Neural progenitor cell (in vitro differentiated cells): ENCODE data around the gene LARP1. TPM values are rescaled to one million over a fixed set of nuclear protein-coding genes. Genes with fewer than 3 reads are reported as not detected.
A peak's percentile ranks its signal among the peaks of the same experiment; 100 is the strongest.

Experiments
- DNase-seq: peaks from one replicate; pipeline ENCODE4 v3.0.0-alpha.2; 2016; ENCODE audit warnings: low spot score
- H2AFZ ChIP-seq: fragments of 200-600 bp; sonication (generic); replicated peaks from 2 replicates; pipeline ENCODE4 v1.6.1; 2016; ENCODE audit warnings: antibody characterized with exemption
- H3F3A ChIP-seq: fragments of 200-600 bp; sonication (generic); 2 replicates; pipeline ENCODE4 v1.6.1; 2016; ENCODE audit warnings: antibody characterized with exemption, low read depth
- H3K27ac ChIP-seq: fragments of 200-600 bp; sonication (generic); 2 replicates; pipeline ENCODE4 v1.5.1; 2016; ENCODE audit warnings: mild to moderate bottlenecking
- H3K27me3 ChIP-seq: fragments of 200-600 bp; sonication (generic); 2 replicates; pipeline ENCODE4 v1.6.1; 2016; ENCODE audit warnings: mild to moderate bottlenecking, moderate library complexity
- H3K36me3 ChIP-seq: fragments of 200-600 bp; sonication (generic); 2 replicates; pipeline ENCODE4 v1.5.1; 2016
- H3K4me1 ChIP-seq: fragments of 200-600 bp; sonication (generic); 2 replicates; pipeline ENCODE4 v1.6.1; 2016; ENCODE audit warnings: mixed run types
- H3K4me2 ChIP-seq: fragments of 200-600 bp; sonication (generic); 2 replicates; pipeline ENCODE4 v1.6.1; 2016
- H3K4me3 ChIP-seq: fragments of 200-600 bp; sonication (generic); 2 replicates; pipeline ENCODE4 v1.5.1; 2016
- H3K79me2 ChIP-seq: fragments of 200-600 bp; sonication (generic); 2 replicates; pipeline ENCODE4 v1.6.1; 2016; ENCODE audit warnings: low read depth
- H3K9ac ChIP-seq: fragments of 200-600 bp; sonication (generic); 2 replicates; pipeline ENCODE4 v1.6.1; 2016
- H3K9me3 ChIP-seq: fragments of 200-600 bp; sonication (generic); 2 replicates; pipeline ENCODE4 v1.5.1; 2016; ENCODE audit warnings: low read depth
- H4K20me1 ChIP-seq: fragments of 200-600 bp; sonication (generic); 2 replicates; pipeline ENCODE4 v1.6.1; 2016; ENCODE audit warnings: low read depth
- H3K27ac Mint-ChIP-seq: 3 replicates; pipeline ENCODE4 v1.8.0; 2021; ENCODE audit warnings: mixed read lengths
- H3K27me3 Mint-ChIP-seq: 2 replicates; pipeline ENCODE4 v1.8.0; 2022; ENCODE audit warnings: low read depth, mild to moderate bottlenecking, inconsistent platforms, moderate library complexity, mixed read lengths; ENCODE audit not compliant: insufficient read depth
- H3K36me3 Mint-ChIP-seq: 3 replicates; pipeline ENCODE4 v1.8.0; 2021; ENCODE audit warnings: mixed read lengths
- H3K4me1 Mint-ChIP-seq: 3 replicates; pipeline ENCODE4 v1.8.0; 2021; ENCODE audit warnings: mixed read lengths
- H3K4me3 Mint-ChIP-seq: 3 replicates; pipeline ENCODE4 v1.8.0; 2021; ENCODE audit warnings: mild to moderate bottlenecking, moderate library complexity, mixed read lengths
- H3K9me3 Mint-ChIP-seq: 3 replicates; pipeline ENCODE4 v1.8.0; 2020; ENCODE audit warnings: mixed read lengths
- EZH2 ChIP-seq: fragments of 200-600 bp; sonication (generic); IDR thresholded peaks from 2 replicates; pipeline ENCODE4 v1.6.1; 2017; ENCODE audit warnings: antibody characterized with exemption, mild to moderate bottlenecking, moderate library complexity
- EZH2phosphoT487 ChIP-seq: fragments of 200-600 bp; sonication (generic); IDR thresholded peaks from 2 replicates; pipeline ENCODE4 v1.6.1; 2017; ENCODE audit warnings: antibody characterized with exemption
- total RNA-seq: library from RNA; depleted of rRNA; stranded (reverse); fragments of >200 nt; gene quantifications from 2 replicates; pipeline ENCODE4 v1.2.3, GENCODE V29; 2015; ENCODE audit warnings: low replicate concordance
- TF ChIP-seq, protein P1 (sequence below): fragments of 200-600 bp; sonication (generic); IDR thresholded peaks from 2 replicates; pipeline ENCODE4 v1.5.1; 2017; ENCODE audit warnings: antibody characterized with exemption, mild to moderate bottlenecking

LARP1 gene
- total RNA-seq, 1 donor from 2014 or later, result 53.8 TPM

DNA sequence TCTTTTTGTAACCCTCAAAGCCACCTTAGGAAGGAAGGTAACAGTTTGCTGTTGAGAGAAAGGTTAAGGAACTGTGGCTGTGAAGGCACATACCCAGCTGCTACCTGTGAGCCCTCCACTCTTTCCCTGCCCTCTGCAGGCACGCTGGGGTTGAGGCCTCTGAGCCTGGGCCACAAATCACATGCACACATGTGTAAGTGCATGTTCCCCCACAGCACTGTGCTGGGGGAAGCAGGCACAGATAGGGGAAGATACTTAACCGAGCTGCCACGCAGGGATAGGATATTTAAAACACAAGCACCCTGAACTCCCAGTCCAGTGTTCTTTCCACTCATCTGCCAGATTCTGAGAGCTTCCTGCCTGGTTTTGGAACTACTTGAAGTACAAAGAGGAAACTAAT, 18.1 kb downstream of the LARP1 start:
- Histone ChIP-seq H4K20me1 (peaks cover 99% of the 10 kb centered on the region), H3K4me2 (no peak overlapping the region), H3F3A (peaks cover 28% of the 10 kb centered on the region), H3K9me3 (no peaks in the 10 kb centered on the region), H3K36me3 (no peaks in the 10 kb centered on the region), H3K9ac (no peak overlapping the region), H3K27ac (no peak overlapping the region), H3K4me3 (no peak overlapping the region), H2AFZ (no peak overlapping the region), H3K79me2 (peaks cover 100% of the 10 kb centered on the region), H3K27me3 (no peaks in the 10 kb centered on the region), H3K4me1 (peaks cover 52% of the 10 kb centered on the region)
- TF ChIP-seq, protein P1, sequence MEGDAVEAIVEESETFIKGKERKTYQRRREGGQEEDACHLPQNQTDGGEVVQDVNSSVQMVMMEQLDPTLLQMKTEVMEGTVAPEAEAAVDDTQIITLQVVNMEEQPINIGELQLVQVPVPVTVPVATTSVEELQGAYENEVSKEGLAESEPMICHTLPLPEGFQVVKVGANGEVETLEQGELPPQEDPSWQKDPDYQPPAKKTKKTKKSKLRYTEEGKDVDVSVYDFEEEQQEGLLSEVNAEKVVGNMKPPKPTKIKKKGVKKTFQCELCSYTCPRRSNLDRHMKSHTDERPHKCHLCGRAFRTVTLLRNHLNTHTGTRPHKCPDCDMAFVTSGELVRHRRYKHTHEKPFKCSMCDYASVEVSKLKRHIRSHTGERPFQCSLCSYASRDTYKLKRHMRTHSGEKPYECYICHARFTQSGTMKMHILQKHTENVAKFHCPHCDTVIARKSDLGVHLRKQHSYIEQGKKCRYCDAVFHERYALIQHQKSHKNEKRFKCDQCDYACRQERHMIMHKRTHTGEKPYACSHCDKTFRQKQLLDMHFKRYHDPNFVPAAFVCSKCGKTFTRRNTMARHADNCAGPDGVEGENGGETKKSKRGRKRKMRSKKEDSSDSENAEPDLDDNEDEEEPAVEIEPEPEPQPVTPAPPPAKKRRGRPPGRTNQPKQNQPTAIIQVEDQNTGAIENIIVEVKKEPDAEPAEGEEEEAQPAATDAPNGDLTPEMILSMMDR, result no peak
- TF ChIP-seq EZH2 (no peak), EZH2phosphoT487 (no peak)
- no peak for DNase-seq
- Mint-ChIP-seq H3K9me3 (no peaks in the 10 kb centered on the region), H3K4me3 (no peak overlapping the region), H3K4me1 (peaks cover 50% of the 10 kb centered on the region), H3K27ac (no peak overlapping the region), H3K27me3 (no peaks in the 10 kb centered on the region), H3K36me3 (peaks cover 7% of the 10 kb centered on the region)

DNA sequence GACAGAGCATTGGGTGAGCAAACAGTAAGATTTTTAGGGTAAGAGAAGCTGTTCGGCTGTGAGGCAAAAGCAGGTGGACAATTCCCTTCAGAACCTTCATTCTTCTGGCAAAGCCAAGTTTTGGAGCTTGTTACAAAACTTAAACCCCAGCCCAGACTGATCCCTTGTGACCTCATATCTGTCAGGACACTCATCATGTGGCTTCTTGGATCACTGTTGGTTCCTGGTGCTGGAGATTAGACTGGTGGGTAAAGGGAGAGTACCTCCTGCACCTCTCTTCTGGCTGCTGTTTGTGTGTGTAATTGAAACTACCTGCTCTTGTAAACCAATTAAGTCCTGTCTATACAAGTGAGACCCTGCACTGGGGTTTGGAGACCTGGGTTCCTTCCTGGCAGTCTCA, 21.0 kb downstream of the LARP1 start:
- no peaks in the 10 kb centered on the region for H3K27me3 Mint-ChIP-seq
- no peak overlapping the region for H2AFZ ChIP-seq
- peak overlapping the region; percentile 22 for H3K4me2 ChIP-seq
- peak overlapping the region; percentile 79 for H3K27ac Mint-ChIP-seq
- H3K9ac ChIP-seq, result no peak overlapping the region
- H3K4me3 ChIP-seq, result no peak overlapping the region
- TF ChIP-seq EZH2 (no peak), EZH2phosphoT487 (no peak)
- TF ChIP-seq, protein P1, result no peak
- H3K79me2 ChIP-seq, result peaks cover 100% of the 10 kb centered on the region
- H3K36me3 Mint-ChIP-seq, result peaks cover 11% of the 10 kb centered on the region
- H3F3A ChIP-seq, result peaks cover 12% of the 10 kb centered on the region
- H4K20me1 ChIP-seq, result peaks cover 97% of the 10 kb centered on the region
- no peaks in the 10 kb centered on the region for H3K27me3 ChIP-seq
- no peak overlapping the region for H3K4me3 Mint-ChIP-seq
- peaks cover 33% of the 10 kb centered on the region for H3K4me1 Mint-ChIP-seq
- H3K27ac ChIP-seq, result peak overlapping the region; percentile 20
- no peak for DNase-seq
- no peaks in the 10 kb centered on the region for H3K9me3 ChIP-seq
- H3K36me3 ChIP-seq, result no peaks in the 10 kb centered on the region
- H3K4me1 ChIP-seq, result peaks cover 30% of the 10 kb centered on the region
- no peaks in the 10 kb centered on the region for H3K9me3 Mint-ChIP-seq

DNA sequence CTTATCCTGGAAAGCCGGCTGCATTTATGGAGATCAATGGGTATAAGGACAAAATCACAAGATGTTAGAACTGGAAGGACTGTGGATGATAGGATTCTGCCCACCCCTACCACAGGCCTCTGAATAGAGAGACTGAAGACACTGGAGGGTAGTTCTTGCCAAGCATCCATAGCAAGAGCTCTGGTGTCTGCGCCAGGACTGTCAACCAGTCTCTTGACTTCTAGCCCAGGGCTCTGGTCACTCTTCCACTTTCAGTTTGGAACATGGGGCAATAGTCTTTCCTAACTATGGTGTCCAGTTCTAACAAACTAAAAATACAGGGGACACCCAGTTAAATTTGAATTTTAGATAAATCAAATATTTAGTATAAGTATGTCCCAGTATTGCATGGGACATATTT, 23.4 kb downstream of the LARP1 start:
- DNase-seq, result no peak
- Histone ChIP-seq H3K4me1 (peaks cover 41% of the 10 kb centered on the region), H3K27ac (no peak overlapping the region), H4K20me1 (peaks cover 97% of the 10 kb centered on the region), H3K36me3 (no peaks in the 10 kb centered on the region), H3K79me2 (peaks cover 100% of the 10 kb centered on the region), H3K9ac (no peak overlapping the region), H3K9me3 (no peaks in the 10 kb centered on the region), H3F3A (peaks cover 16% of the 10 kb centered on the region), H3K4me2 (no peak overlapping the region), H3K4me3 (no peak overlapping the region), H3K27me3 (no peaks in the 10 kb centered on the region), H2AFZ (no peak overlapping the region)
- no peaks in the 10 kb centered on the region for H3K27me3 Mint-ChIP-seq
- no peak overlapping the region for H3K27ac Mint-ChIP-seq
- peaks cover 11% of the 10 kb centered on the region for H3K36me3 Mint-ChIP-seq
- H3K4me3 Mint-ChIP-seq, result no peak overlapping the region
- peaks cover 36% of the 10 kb centered on the region for H3K4me1 Mint-ChIP-seq
- no peaks in the 10 kb centered on the region for H3K9me3 Mint-ChIP-seq
- TF ChIP-seq, protein P1, result no peak
